H1 (cell line): ENCODE results near the gene RIN2. TPM values are rescaled to one million over a fixed set of nuclear protein-coding genes. Genes with fewer than 3 reads are reported as not detected.

Experiments
- ATF2 ChIP-seq: IDR thresholded peaks from 2 replicates; pipeline ENCODE4 v1.6.1; 2012; ENCODE audit warnings: low read length, inconsistent platforms
- CBX8 ChIP-seq: fragments of 300-800, 300-1000 bp; sonication (generic); IDR thresholded peaks from 2 replicates; pipeline ENCODE4 v1.7.1; 2016; ENCODE audit warnings: low read depth, low read length, borderline replicate concordance
- polyA plus RNA-seq, 7 experiments: library from polyadenylated mRNA; depleted of rRNA in 3 of 7; stranded (reverse) in 5 of 7; unstranded in 2 of 7; fragments of >200 nt in 5 of 7; fragments of 200-250 nt in 2 of 7; gene quantifications; 1 replicate in 5 of 7; 2 replicates in 1 of 7; 4 replicates in 1 of 7; pipeline versions ENCODE4 v1.2.1 to v1.2.3, GENCODE V29; 2011 to 2013; ENCODE audit warnings: missing spikeins in 2 of 7, mixed read lengths in 2 of 7
- total RNA-seq: library from RNA; stranded (reverse); fragmentation: NEBNext Ultra II Directional; extraction: Animal tissue kit (Norgen Biotek cat#: 25700); gene quantifications from 2 replicates; pipeline ENCODE4 v1.2.1, GENCODE V29; 2021

The RIN2 gene
- total and polyA plus RNA-seq, 2 of the 8 experiments (the other 6 are each of a cell fraction or from before 2014, with no cell fraction given): 0.20 to 1.3 TPM

GRCh38 chr20:19786311-19786710 is 28.3 kb downstream of the RIN2 start (continued):
- TF ChIP-seq ATF2 (no peak), CBX8 (no peak)
- TF ChIP-seq, all 59 proteins: peak for 3
